ENCODE measurements around the gene ST3GAL4. TPM values are rescaled to one million over a fixed set of nuclear protein-coding genes. Genes with fewer than 3 reads are reported as not detected.

The ST3GAL4 gene
- total and polyA plus RNA-seq, 9 of the 15 experiments (the other 6 are each of a cell fraction or from before 2014, with no cell fraction given) = 0.27 to 22.9 (median 10.5) TPM

DNA sequence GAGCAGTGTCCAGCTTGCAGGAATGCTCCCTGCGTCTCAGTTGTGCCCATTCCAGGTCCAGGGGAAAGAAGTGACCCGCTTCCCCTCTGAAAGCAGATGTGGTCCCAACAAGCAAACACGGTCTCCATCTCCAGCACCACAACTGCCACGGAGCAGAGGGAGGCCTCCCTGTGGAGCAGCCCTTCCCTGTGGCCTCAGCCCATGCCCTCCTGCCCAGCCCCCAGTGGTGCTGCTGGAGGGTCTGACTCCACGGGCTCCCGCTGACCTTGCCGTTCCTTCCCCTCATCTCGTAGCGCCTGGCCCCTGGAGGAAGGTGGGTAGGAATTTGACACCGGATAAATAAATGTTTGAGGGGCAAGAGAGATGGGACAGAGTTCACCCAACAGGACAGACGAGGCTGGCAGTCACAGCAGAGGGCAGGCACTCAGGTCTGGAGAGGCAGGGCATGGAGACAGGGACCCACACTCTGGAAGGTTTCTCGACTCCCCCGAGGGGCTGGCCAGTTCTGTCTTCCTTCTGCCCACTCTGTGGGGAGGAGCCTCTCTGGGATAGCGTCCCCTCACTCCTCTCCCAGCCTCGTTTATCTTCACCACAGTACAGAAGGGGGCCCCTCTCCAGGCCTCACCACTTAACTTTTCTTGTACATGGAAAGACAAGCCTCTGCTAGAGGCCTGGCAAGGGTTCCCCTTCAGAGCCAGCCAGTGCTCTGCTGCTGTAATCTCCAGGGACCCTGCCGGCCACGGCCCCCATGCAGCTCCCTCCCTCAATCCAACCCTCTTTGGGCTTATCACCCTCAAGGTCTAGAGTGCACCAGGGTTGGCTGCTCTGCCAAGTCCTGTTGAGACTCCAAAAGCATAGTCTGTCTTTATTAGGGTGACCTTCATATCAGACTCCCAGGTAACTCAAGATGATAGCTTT lies 7.5 kb upstream of the ST3GAL4 start (continued):
- 0 out of 2 replicates have a peak, but pooled peaks have one; percentile 23 for TF ChIP-seq RBFOX2 (IDR thresholded peaks at IDR 0.05; ENCODE audit: low read depth, low read length)
- TF ChIP-seq PRPF4 (IDR thresholded peaks at IDR 0.05; ENCODE audit: insufficient read depth, low read depth, low read length, poor library complexity, severe bottlenecking) = no peak
- TF ChIP-seq RNF2 (IDR thresholded peaks at IDR 0.05) = no peak
- TF ChIP-seq CBFA2T2 (conservative IDR thresholded peaks at IDR 0.05) = no peak
- no peak for TF ChIP-seq ARID3B (CRISPR knock-in tag; IDR thresholded peaks at IDR 0.05; ENCODE audit: borderline replicate concordance)
- TF ChIP-seq CBFB (CRISPR knock-in tag; IDR thresholded peaks at IDR 0.05) = no peak
- no peak for TF ChIP-seq XRCC4 (IDR thresholded peaks at IDR 0.05; ENCODE audit: extremely low read depth, insufficient read depth, insufficient read length)
- no peak for TF ChIP-seq ESRRB (CRISPR knock-in tag; IDR thresholded peaks at IDR 0.05; ENCODE audit: borderline replicate concordance)
- TF ChIP-seq ZNF140 (CRISPR knock-in tag; IDR thresholded peaks at IDR 0.05) = no peak
- TF ChIP-seq HMGN3 (IDR thresholded peaks at IDR 0.05; ENCODE audit: borderline replicate concordance, extremely low read depth, insufficient read length, low read depth, low read length) = no peak
- no peak for TF ChIP-seq NCOA1 (IDR thresholded peaks at IDR 0.05; ENCODE audit: low read depth)

Measured in K562 (cell line).